Measurements from ENCODE around the gene MAST3. TPM values are rescaled to one million over a fixed set of nuclear protein-coding genes. Genes with fewer than 3 reads are reported as not detected.

MAST3 gene
- total RNA-seq, 1 experiment from 2014 or later = 11.5 TPM

DNA sequence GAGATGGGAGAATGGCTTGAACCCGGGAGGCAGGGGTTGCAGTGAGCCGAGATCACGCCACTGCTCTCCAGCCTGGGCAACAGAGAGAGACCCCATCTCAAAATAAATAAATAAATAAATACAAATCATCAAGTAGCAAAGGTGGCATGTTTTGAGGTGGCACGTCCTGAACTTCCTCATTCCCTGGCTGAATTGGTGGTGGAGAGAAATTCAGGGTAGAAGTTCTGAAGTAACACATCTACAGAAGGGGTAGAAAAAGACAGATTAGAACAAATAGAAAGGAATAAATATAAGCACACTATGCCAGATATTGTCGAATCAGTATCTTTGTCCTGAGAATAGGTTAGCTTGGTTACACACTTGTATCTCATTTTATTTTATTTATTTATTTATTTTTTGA lies 82.4 kb downstream of the MAST3 start:
- TF ChIP-seq GTF2I (CRISPR knock-in tag; conservative IDR thresholded peaks at IDR 0.05) (no peak), GABPB1 (CRISPR knock-in tag; IDR thresholded peaks at IDR 0.05) (no peak), SOX15 (CRISPR knock-in tag; IDR thresholded peaks at IDR 0.05) (no peak), FOXJ3 (CRISPR knock-in tag; IDR thresholded peaks at IDR 0.05; ENCODE audit: borderline replicate concordance) (no peak), ZNF232 (CRISPR knock-in tag; IDR thresholded peaks at IDR 0.05) (no peak), PRRX2 (CRISPR knock-in tag; IDR thresholded peaks at IDR 0.05) (no peak), CBFB (CRISPR knock-in tag; IDR thresholded peaks at IDR 0.05; ENCODE audit: low read depth) (no peak), NR1H2 (CRISPR knock-in tag; IDR thresholded peaks at IDR 0.05) (no peak)
- TF ChIP-seq, protein P1, sequence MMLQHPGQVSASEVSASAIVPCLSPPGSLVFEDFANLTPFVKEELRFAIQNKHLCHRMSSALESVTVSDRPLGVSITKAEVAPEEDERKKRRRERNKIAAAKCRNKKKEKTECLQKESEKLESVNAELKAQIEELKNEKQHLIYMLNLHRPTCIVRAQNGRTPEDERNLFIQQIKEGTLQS (CRISPR knock-in tag; conservative IDR thresholded peaks at IDR 0.05) = no peak
- TF ChIP-seq, protein P2, sequence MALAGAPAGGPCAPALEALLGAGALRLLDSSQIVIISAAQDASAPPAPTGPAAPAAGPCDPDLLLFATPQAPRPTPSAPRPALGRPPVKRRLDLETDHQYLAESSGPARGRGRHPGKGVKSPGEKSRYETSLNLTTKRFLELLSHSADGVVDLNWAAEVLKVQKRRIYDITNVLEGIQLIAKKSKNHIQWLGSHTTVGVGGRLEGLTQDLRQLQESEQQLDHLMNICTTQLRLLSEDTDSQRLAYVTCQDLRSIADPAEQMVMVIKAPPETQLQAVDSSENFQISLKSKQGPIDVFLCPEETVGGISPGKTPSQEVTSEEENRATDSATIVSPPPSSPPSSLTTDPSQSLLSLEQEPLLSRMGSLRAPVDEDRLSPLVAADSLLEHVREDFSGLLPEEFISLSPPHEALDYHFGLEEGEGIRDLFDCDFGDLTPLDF (CRISPR knock-in tag; IDR thresholded peaks at IDR 0.05) = no peak
- ChIA-PET POLR2A (interaction anchor here (0.7 kb wide), 1 partner anchor 400 kb away, joined by 5 read pairs; no protein-coding TSS in a partner anchor), CTCF (interaction anchor here (1.3 kb wide), 2 partner anchors 73 to 99 kb away, joined by 3 to 4 read pairs; no protein-coding TSS in a partner anchor)
- Mint-ChIP-seq H3K4me1 (no peaks in the 10 kb centered on the region), H3K9me3 (no peaks in the 10 kb centered on the region), H3K4me3 (no peak overlapping the region), H3K36me3 (no peaks in the 10 kb centered on the region; the same call in 1 of the 2 replicates), H3K27ac (no peak overlapping the region), H3K27me3 (ENCODE audit: low read depth) (peaks cover 6% of the 10 kb centered on the region)
- ATAC-seq = no peak
- DNase-seq (ENCODE audit: low spot score) = no peak

GRCh38 chr19:18183529-18183928 lies 86.0 kb downstream of the MAST3 start:
- H3K27ac Mint-ChIP-seq = no peak overlapping the region
- H3K4me3 Mint-ChIP-seq = no peak overlapping the region
- DNase-seq (ENCODE audit: low spot score) (no peak), ATAC-seq (no peak)
- ChIA-PET POLR2A (no interaction called here), CTCF (interaction anchor here (1.1 to 2.7 kb wide), 6 partner anchors 15 to 145 kb away, joined by 3 to 23 read pairs (median 4); no protein-coding TSS in a partner anchor)
- TF ChIP-seq SOX15 (CRISPR knock-in tag; IDR thresholded peaks at IDR 0.05) (no peak), MYBL2 (CRISPR knock-in tag; IDR thresholded peaks at IDR 0.05) (no peak), TCF7 (CRISPR knock-in tag; IDR thresholded peaks at IDR 0.05; ENCODE audit: low read depth) (no peak), NFATC4 (CRISPR knock-in tag; IDR thresholded peaks at IDR 0.05) (no peak)
- no peaks in the 10 kb centered on the region for H3K27me3 Mint-ChIP-seq (ENCODE audit: low read depth)
- H3K4me1 Mint-ChIP-seq = peaks cover 5% of the 10 kb centered on the region
- no peaks in the 10 kb centered on the region for H3K9me3 Mint-ChIP-seq
- no peaks in the 10 kb centered on the region; the same call in 1 of the 2 replicates for H3K36me3 Mint-ChIP-seq

- no peaks in the 10 kb centered on the region for H3K27me3 Mint-ChIP-seq (ENCODE audit: low read depth)
- DNase-seq (ENCODE audit: low spot score) (no peak), ATAC-seq (peak; percentile 92)
- H3K4me3 Mint-ChIP-seq = no peak overlapping the region
- ChIA-PET CTCF (interaction anchor here (0.8 to 2.6 kb wide), 13 partner anchors 17 to 153 kb away, joined by 3 to 23 read pairs (median 4); a partner anchor contains a TSS), POLR2A (interaction anchor here (0.6 kb wide), 1 partner anchor 59 kb away, joined by 3 read pairs; no protein-coding TSS in a partner anchor)
- peaks cover 5% of the 10 kb centered on the region for H3K4me1 Mint-ChIP-seq
- peak overlapping the region; percentile 87 for H3K27ac Mint-ChIP-seq
- no peaks in the 10 kb centered on the region for H3K36me3 Mint-ChIP-seq
- no peaks in the 10 kb centered on the region for H3K9me3 Mint-ChIP-seq
- TF ChIP-seq, protein P3, sequence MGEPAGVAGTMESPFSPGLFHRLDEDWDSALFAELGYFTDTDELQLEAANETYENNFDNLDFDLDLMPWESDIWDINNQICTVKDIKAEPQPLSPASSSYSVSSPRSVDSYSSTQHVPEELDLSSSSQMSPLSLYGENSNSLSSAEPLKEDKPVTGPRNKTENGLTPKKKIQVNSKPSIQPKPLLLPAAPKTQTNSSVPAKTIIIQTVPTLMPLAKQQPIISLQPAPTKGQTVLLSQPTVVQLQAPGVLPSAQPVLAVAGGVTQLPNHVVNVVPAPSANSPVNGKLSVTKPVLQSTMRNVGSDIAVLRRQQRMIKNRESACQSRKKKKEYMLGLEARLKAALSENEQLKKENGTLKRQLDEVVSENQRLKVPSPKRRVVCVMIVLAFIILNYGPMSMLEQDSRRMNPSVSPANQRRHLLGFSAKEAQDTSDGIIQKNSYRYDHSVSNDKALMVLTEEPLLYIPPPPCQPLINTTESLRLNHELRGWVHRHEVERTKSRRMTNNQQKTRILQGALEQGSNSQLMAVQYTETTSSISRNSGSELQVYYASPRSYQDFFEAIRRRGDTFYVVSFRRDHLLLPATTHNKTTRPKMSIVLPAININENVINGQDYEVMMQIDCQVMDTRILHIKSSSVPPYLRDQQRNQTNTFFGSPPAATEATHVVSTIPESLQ (CRISPR knock-in tag; IDR thresholded peaks at IDR 0.05) = no peak
- TF ChIP-seq, protein P4, sequence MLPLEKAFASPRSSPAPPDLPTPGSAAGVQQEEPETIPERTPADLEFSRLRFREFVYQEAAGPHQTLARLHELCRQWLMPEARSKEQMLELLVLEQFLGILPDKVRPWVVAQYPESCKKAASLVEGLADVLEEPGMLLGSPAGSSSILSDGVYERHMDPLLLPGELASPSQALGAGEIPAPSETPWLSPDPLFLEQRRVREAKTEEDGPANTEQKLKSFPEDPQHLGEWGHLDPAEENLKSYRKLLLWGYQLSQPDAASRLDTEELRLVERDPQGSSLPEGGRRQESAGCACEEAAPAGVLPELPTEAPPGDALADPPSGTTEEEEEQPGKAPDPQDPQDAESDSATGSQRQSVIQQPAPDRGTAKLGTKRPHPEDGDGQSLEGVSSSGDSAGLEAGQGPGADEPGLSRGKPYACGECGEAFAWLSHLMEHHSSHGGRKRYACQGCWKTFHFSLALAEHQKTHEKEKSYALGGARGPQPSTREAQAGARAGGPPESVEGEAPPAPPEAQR (CRISPR knock-in tag; IDR thresholded peaks at IDR 0.05) = no peak
- TF ChIP-seq NFATC4 (CRISPR knock-in tag; IDR thresholded peaks at IDR 0.05) (no peak), ZNF671 (CRISPR knock-in tag; IDR thresholded peaks at IDR 0.05) (no peak), USF2 (CRISPR knock-in tag; IDR thresholded peaks at IDR 0.05) (no peak), ZNF423 (CRISPR knock-in tag; IDR thresholded peaks at IDR 0.05) (no peak), ATF2 (CRISPR knock-in tag; IDR thresholded peaks at IDR 0.05; ENCODE audit: borderline replicate concordance, low read depth) (no peak), SOX15 (CRISPR knock-in tag; IDR thresholded peaks at IDR 0.05) (no peak), AR (CRISPR knock-in tag; IDR thresholded peaks at IDR 0.05) (no peak), ZNF416 (CRISPR knock-in tag; IDR thresholded peaks at IDR 0.05) (no peak)
These were observed 88.0 kb downstream of the MAST3 start for GRCh38 chr19:18185538-18185937.

All from WTC11 (cell line).